ENCODE measurements around the gene PTGER4. TPM values are rescaled to one million over a fixed set of nuclear protein-coding genes. Genes with fewer than 3 reads are reported as not detected.

The PTGER4 gene
- total and polyA plus RNA-seq, 2 of the 8 experiments (the other 6 are each of a cell fraction or from before 2014, with no cell fraction given): 0.76 to 1.2 TPM

GRCh38 chr5:40681363-40682153 lies 1.8 kb downstream of the PTGER4 start (continued):
- TF ChIP-seq, protein P1, sequence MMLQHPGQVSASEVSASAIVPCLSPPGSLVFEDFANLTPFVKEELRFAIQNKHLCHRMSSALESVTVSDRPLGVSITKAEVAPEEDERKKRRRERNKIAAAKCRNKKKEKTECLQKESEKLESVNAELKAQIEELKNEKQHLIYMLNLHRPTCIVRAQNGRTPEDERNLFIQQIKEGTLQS (IDR thresholded peaks at IDR 0.05; ENCODE audit: insufficient read depth, low read depth, low read length): no peak
- TF ChIP-seq CEBPB (IDR thresholded peaks at IDR 0.05; ENCODE audit: low read depth, low read length) (no peak), YY1 (IDR thresholded peaks at IDR 0.05; ENCODE audit: low read depth, low read length) (no peak), SAP30 (IDR thresholded peaks at IDR 0.05; ENCODE audit: insufficient read depth, insufficient replicate concordance, low read length) (no peak), TCF12 (IDR thresholded peaks at IDR 0.05; ENCODE audit: low read depth, low read length) (no peak), HDAC6 (IDR thresholded peaks at IDR 0.05; ENCODE audit: low read depth, low read length) (no peak), EGR1 (IDR thresholded peaks at IDR 0.05; ENCODE audit: borderline replicate concordance, low read depth, low read length) (no peak), KDM4A (IDR thresholded peaks at IDR 0.05; ENCODE audit: low read depth, low read length, severe bottlenecking) (peak; percentile 100), POLR2AphosphoS5 (IDR thresholded peaks at IDR 0.05; ENCODE audit: low read depth, low read length) (no peak), GABPA (IDR thresholded peaks at IDR 0.05; ENCODE audit: borderline replicate concordance, insufficient read depth, low read length) (no peak), NANOG (IDR thresholded peaks at IDR 0.05; ENCODE audit: insufficient read depth, low read depth, low read length, poor library complexity, severe bottlenecking) (no peak), USF2 (IDR thresholded peaks at IDR 0.05; ENCODE audit: low read length) (no peak), RNF2 (IDR thresholded peaks at IDR 0.05; ENCODE audit: borderline replicate concordance, low read depth, low read length, missing control alignments, poor library complexity, severe bottlenecking) (peak; percentile 71), ZNF274 (IDR thresholded peaks at IDR 0.05; ENCODE audit: borderline replicate concordance, extremely low read depth, low read length) (no peak), JUND (IDR thresholded peaks at IDR 0.05; ENCODE audit: low read length) (no peak), SP4 (IDR thresholded peaks at IDR 0.05; ENCODE audit: low read length) (no peak), SUZ12 (IDR thresholded peaks at IDR 0.05; ENCODE audit: low read length) (peak; percentile 96), SP1 (IDR thresholded peaks at IDR 0.05; ENCODE audit: low read depth, low read length) (no peak), TAF1 (IDR thresholded peaks at IDR 0.05; ENCODE audit: low read depth, low read length) (0 out of 2 replicates have a peak, but pooled peaks have one; percentile 27)
- TF ChIP-seq, protein P2, sequence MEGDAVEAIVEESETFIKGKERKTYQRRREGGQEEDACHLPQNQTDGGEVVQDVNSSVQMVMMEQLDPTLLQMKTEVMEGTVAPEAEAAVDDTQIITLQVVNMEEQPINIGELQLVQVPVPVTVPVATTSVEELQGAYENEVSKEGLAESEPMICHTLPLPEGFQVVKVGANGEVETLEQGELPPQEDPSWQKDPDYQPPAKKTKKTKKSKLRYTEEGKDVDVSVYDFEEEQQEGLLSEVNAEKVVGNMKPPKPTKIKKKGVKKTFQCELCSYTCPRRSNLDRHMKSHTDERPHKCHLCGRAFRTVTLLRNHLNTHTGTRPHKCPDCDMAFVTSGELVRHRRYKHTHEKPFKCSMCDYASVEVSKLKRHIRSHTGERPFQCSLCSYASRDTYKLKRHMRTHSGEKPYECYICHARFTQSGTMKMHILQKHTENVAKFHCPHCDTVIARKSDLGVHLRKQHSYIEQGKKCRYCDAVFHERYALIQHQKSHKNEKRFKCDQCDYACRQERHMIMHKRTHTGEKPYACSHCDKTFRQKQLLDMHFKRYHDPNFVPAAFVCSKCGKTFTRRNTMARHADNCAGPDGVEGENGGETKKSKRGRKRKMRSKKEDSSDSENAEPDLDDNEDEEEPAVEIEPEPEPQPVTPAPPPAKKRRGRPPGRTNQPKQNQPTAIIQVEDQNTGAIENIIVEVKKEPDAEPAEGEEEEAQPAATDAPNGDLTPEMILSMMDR (IDR thresholded peaks at IDR 0.05; ENCODE audit: control extremely low read depth in 1 of 3, insufficient read depth in 1 of 3, low read depth in 1 of 3, low read length in 3 of 3): no peak
